NB4 (cell line): ENCODE data around the gene SLC25A21.
"Not testable (repeated sequence)": the region's sequence is repeated elsewhere in the genome, so short reads cannot be mapped to it uniquely, and the experiment has no call there.

Experiments
- CTCF ChIP-seq: IDR thresholded peaks from one replicate; pipeline ENCODE4 v1.5.1; 2012; ENCODE audit warnings: low read depth, low read length
- MAX ChIP-seq: IDR thresholded peaks from 2 replicates; pipeline ENCODE4 v1.6.1; 2011; ENCODE audit warnings: low read depth, low read length
- MYC ChIP-seq: IDR thresholded peaks from 2 replicates; pipeline ENCODE4 v1.6.1; 2011; ENCODE audit warnings: low read depth, low read length
- POLR2A ChIP-seq: IDR thresholded peaks from 2 replicates; pipeline ENCODE4 v1.6.1; 2011; ENCODE audit warnings: mild to moderate bottlenecking; ENCODE audit not compliant: insufficient read length; ENCODE audit errors: extremely low read depth

GRCh38 chr14:37209617-37210016 is 37.2 kb upstream of the SLC25A21 start:
- not testable (repeated sequence) for TF ChIP-seq CTCF, MYC, POLR2A, MAX
